Measurements from ENCODE around the gene PLEKHM3.

PLEKHM3 gene

DNA sequence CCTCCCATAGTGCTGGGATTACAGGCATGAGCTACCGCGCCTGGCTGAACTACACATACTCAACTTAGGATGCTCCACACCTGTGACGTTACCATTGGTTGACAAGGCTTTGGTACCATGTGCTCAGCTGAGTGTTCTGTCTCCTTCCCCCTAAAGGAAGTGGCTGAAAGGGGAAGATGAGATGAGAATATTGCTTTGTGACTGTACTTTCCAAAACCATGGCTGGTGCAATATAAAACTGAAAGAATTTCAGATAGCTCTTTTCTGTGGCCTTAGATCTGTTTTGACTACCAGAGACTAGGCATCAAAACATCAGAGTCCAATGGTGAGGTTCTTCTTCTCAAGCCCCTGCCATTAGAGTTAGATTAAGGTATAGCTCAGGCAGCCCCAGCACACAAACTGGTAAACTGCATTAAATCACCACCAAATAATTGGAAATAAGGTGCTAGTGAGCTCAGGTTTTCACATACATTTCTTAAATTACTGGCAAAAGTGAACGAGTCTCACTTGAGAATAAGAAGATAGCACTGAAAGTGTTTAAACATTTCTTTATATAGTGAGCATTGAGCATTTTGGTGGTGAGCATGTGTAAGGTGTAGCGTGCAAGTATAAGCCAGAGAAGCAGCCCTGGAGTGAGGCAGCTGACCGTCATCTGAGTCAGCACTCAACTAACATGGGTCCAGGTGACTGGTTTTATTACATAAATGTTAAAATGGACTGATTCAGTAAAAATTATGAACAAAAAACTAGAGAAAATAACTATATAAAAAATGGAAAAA lies 142.1 kb downstream of the PLEKHM3 start:
- DNase-seq: no peak

DNA sequence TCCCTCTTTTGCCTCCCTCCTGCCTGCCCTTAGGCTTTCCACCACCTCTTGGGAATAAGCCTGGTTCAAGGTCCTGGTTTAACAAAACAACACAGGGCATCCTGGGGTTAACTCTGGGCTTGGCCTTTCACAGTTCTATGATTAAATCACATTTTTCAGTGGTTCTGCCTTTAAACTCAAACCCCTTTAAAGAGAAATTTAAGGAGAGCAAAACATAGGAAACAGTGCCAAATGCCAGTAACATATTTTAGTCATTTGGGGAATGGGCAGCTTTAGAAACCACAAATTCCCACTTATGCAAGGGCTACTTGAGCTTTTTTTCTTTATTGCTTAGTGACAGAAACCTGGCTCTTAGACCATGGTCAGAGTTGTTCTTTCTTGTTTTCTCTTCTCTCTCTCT lies 143.4 kb downstream of the PLEKHM3 start:
- no peak for DNase-seq

DNA sequence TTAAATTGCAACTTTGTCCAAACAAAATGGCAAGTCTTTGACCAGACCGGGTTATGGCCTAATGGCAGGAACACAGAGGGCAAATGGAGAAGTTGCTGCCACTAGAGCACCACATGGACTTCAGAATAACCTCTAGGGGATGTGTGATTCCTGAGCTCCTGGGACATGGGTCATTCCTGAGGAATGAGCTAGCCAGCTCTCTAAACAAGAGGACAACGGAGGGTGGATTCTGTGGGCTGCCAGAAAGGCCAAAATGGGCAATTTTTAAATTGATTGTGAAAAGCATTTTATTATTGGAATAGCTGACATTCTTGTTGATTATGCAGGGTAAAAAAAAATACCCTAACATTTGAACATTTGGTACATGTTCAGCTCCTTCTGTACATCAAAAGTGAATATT lies 145.8 kb downstream of the PLEKHM3 start:
- DNase-seq: no peak

DNA sequence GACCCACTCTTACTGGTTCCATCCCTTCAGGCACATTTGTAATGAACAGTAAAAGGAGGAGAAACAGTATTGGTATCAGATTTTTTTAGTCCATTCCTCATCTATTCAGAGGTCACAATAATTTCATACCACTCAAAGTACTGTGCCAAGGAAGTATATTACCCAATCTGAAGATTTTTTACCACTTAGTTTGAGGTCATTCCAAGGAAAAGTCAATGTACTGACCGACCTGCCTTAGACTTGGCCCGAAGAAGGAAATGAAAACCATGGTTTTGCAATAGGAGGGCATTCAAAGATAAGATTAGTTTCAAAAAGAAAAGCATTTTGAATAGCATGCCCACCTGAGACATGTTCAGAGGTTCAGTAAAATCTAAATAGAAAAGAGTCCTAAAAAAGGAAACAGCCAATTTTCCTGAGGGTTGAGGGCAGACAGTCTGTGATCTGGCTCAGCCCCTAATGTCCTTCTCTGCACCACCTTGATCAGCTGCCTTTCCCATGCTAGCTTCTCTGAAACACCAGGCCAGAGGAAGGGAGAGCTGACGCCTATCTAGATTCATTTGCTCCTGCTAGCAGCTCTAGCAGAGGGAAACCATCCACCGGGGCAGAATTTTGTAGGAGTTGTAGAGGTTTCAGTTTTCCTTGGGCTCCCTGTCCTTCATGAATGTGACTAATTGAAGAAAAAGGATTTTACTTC lies 148.3 kb downstream of the PLEKHM3 start:
- DNase-seq: no peak

DNA sequence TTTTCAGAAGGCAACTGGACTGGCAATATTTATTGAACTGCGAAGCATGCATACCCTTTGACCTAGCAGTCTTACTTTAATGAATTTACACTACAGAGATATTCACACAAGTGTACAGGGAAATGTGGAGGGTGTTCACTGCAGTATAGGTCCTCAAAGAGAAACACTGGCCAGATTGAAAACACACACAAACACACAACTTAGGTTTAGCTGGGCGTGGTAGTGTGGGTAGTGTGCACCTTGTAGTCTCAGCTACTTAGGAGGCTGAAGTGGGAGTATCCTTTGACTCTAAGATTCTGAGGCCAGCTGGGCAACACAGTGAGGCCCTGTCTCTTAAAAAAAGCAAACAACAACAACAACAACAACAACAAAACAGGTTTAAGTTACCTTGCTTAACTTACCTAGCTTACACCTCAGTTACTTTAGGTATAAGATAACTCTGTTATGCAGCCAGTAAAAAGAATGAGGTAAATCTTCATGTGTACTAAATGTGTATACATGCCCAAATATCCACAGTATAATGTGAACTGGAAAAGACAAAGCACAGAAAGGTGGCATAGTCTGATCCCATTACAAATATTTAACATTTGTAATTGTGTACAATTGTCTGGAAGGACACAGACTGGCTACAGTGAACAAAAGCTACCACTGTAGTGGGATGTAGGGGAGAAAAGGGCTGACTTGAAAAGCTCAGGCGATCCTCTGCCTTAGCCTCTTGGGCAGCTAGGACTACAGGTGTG lies 149.7 kb downstream of the PLEKHM3 start:
- DNase-seq: no peak

GRCh38 chr2:207873794-207874193 lies 151.5 kb downstream of the PLEKHM3 start:
- DNase-seq: no peak

DNA sequence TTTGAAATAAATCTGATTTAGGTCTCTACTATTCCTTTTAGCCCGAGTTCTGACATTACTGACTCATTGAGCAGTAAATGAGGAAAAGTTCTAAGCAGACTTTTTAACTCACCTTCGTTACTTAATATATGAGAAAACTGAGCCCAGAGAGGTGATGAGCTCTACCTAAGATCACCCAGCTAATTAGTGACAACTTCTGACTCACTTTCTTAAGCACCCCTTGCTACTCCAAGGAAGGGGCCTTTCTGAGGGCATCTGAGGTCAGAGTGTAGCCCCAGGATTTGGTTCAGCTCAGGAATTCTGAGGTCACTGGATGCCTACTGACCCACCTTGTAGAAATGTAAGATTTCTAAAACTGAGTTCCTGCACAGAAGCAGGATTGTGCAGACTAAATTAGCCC lies 153.4 kb downstream of the PLEKHM3 start:
- no peak for DNase-seq

DNA sequence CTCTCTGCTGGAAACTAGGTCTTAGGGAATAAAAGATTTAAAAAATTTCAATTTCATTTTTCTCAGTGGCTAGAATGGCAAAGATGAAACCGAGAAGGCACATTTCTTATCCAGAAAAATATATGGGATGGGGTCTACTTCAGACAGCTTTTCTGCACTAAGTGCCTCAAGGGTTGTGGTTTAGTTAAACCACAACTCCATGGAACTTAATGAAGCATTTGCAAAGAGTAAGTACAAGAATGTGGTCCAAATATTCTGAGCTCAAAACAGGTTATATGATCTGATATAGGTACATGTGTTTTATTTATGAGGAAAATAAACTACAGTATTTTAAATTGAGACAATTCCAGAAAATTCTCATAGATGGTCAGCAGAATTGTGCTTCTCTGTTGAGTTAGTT lies 153.8 kb downstream of the PLEKHM3 start:
- DNase-seq: no peak

DNA sequence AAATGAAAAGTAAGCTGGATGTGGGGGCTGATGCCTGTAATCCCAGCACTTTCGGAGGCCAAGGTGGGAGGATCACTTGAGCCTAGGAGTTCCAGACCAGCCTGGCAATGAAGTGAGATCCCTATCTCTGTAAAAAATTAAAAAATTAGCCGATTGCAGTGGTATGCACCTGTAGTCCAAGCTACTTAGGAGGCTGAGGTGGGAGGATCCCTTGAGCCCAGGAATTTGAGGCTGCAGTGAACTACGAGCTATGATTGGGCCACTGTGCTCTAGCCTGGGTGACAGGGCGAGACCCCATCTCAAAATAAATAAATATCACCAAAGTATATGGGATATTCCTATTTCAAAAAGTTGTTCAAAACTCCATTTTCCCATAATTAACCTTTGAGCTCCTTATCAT lies 154.5 kb downstream of the PLEKHM3 start:
- DNase-seq: no peak

GRCh38 chr2:207869784-207870778 lies 155.2 kb downstream of the PLEKHM3 start:
- DNase-seq: no peak

GRCh38 chr2:207868855-207869596 lies 156.3 kb downstream of the PLEKHM3 start:
- DNase-seq: no peak

- DNase-seq: no peak
These were observed 157.4 kb downstream of the PLEKHM3 start for GRCh38 chr2:207867905-207868304.

DNA sequence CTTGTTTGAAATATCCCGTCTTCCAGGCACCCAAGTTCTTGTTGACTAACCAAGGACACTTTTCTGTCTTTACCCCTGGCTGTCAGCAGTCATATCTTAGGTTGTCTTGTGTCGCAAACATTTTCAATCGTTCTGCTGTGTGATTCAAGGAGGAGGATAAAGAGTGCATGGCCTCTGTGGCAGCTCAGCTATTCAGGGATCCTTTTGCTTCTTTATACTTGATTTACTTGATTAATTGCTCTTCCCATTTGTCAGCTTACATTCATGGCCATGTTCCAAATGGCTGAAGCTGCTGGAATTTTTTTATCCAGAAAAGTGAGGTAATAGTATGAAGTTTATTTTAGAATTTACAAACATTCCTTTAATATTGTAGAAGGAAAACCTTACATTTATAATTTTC lies 158.3 kb downstream of the PLEKHM3 start:
- no peak for DNase-seq

- no peak for DNase-seq
These were observed 160.1 kb downstream of the PLEKHM3 start for GRCh38 chr2:207865210-207865609.

DNA sequence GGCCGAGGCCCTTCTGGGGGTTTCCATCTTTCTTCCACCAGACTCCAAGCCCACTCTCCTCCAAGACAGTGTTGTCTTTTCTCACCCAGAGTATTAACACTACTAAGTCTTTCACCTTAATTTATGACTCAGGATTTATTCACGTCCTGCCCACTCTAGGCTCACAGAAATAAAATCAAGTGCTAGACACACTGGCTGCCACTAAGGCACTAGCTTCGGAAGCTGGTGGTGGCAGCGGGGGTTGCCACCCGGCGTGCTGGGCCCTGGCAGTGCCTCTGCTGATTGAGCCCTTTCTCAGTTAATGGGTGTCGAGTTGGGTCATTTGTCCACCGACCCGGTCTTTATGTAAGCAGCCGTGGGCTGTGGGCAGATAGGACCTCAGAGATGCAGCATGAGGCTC lies 162.0 kb downstream of the PLEKHM3 start:
- no peak for DNase-seq

- no peak for DNase-seq
These were observed 163.5 kb downstream of the PLEKHM3 start for GRCh38 chr2:207861789-207862188.

DNA sequence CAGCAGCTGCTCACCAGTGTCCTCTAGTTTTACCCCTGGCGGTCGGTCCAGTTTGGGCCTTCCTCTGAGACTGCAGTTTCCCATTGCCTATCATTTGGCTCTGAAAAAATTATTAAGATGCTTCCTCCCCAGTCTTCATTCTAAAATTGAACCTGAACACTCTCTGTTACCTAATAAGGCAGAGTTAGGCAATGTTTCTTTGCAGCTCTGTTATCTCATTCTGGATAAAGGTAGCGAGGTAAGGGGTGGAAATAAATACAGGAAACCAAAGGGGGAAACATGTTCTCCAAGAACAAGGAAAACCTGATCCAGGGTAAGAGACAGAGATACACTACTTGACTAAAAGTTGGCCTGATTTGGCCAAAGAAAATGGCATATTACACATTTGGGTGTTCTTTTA lies 164.6 kb downstream of the PLEKHM3 start:
- no peak for DNase-seq

DNA sequence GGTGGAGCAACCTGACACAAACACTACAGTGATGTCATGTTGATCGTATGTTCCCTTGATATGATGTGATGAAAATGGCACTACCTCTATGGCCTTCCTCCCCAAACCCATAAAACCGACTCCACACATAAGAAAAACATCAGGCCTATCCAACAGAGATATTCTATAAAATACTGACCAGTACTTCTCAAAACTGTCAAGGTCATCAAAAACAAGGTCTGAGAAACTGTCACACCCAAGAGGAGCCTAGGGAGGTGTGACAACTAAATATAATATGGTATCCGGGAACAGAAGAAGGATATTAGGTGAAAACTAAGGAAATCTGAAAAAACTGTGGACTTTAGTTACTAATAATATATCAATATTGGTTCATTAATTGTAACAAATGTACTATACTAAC lies 169.7 kb downstream of the PLEKHM3 start:
- DNase-seq: no peak

- DNase-seq: no peak
These were observed 170.6 kb downstream of the PLEKHM3 start for GRCh38 chr2:207854484-207855440.

GRCh38 chr2:207852791-207853190 lies 172.5 kb downstream of the PLEKHM3 start:
- DNase-seq: no peak

DNA sequence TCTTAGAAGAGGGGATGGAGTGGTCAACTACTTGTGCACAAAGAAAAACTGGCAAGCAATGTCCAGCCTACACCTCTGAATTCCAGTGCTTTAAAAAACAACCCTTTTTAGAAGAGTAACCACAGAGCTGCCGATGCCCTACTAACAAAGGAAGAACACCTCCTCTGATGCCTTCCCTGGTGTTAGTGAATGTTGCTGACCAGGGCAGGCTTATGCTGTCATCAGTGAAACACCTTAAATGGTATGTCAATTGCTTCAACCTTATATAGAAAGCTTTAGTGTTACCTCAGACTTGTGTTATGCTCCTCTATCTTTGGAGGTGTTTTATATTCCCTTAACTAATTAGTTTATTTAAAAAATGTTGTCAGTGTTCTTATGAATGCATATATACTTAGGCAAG lies 175.9 kb downstream of the PLEKHM3 start:
- no peak for DNase-seq

Measured in CD4-positive, alpha-beta T cell treated with Interleukin-12 subunit alpha and Interleukin-12 subunit beta, for 1 hour (primary cell).